Osteoblast (primary cell): ENCODE data around the gene SULF2. TPM values are rescaled to one million over a fixed set of nuclear protein-coding genes. Genes with fewer than 3 reads are reported as not detected.
"Not testable (repeated sequence)": the region's sequence is repeated elsewhere in the genome, so short reads cannot be mapped to it uniquely, and the experiment has no call there.

Experiments used
- DNase-seq: peaks from one replicate; pipeline ENCODE4 v3.0.0; 2011; ENCODE audit warnings: low spot score, mixed read lengths; ENCODE audit not compliant: insufficient read length; ENCODE audit errors: missing footprints
- H2AFZ ChIP-seq: 2 replicates; pipeline ENCODE4 v1.6.0; 2011; ENCODE audit warnings: mild to moderate bottlenecking, low read length
- H3K27ac ChIP-seq: 2 replicates; pipeline ENCODE4 v1.5.1; 2011; ENCODE audit warnings: mild to moderate bottlenecking, low read depth, low read length, moderate library complexity
- H3K27me3 ChIP-seq: 2 replicates; pipeline ENCODE4 v1.6.0; 2012; ENCODE audit warnings: mild to moderate bottlenecking, control low read depth, inconsistent platforms, low read length, moderate library complexity; ENCODE audit not compliant: insufficient read depth
- H3K36me3 ChIP-seq: 2 replicates; pipeline ENCODE4 v1.5.1; 2011; ENCODE audit warnings: mild to moderate bottlenecking, low read length, control low read depth, moderate library complexity; ENCODE audit not compliant: insufficient read depth
- H3K4me1 ChIP-seq: 2 replicates; pipeline ENCODE4 v1.5.1; 2011; ENCODE audit warnings: mild to moderate bottlenecking, low read length, control low read depth, moderate library complexity; ENCODE audit not compliant: insufficient read depth
- H3K4me2 ChIP-seq: 2 replicates; pipeline ENCODE4 v1.6.0; 2011; ENCODE audit warnings: mild to moderate bottlenecking, low read length; ENCODE audit not compliant: insufficient read depth
- H3K4me3 ChIP-seq: fragments of 200-600 bp; sonication (generic); 3 replicates; pipeline ENCODE4 v1.5.1; 2012; ENCODE audit warnings: mild to moderate bottlenecking, low read length, inconsistent platforms; ENCODE audit not compliant: insufficient read depth
- H3K79me2 ChIP-seq: 2 replicates; pipeline ENCODE4 v1.6.0; 2012; ENCODE audit warnings: mild to moderate bottlenecking, low read length, control low read depth, inconsistent platforms; ENCODE audit not compliant: insufficient read depth
- H3K9me3 ChIP-seq: 2 replicates; pipeline ENCODE4 v1.5.1; 2011; ENCODE audit warnings: low read depth, low read length, control low read depth
- H4K20me1 ChIP-seq: 2 replicates; pipeline ENCODE4 v1.6.0; 2012; ENCODE audit warnings: mild to moderate bottlenecking, low read length, control low read depth; ENCODE audit not compliant: insufficient read depth
- CTCF ChIP-seq: IDR thresholded peaks from 2 replicates; pipeline ENCODE4 v1.5.1; 2011; ENCODE audit warnings: mild to moderate bottlenecking, low read depth, low read length, moderate library complexity; ENCODE audit errors: extremely low read depth
- total RNA-seq: library from RNA; depleted of rRNA; stranded (reverse); fragments of >200 nt; gene quantifications from 2 replicates; pipeline ENCODE4 v1.2.3, GENCODE V29; 2012

SULF2 gene
- 102 and 138 TPM in 2 replicates for total RNA-seq

GRCh38 chr20:47785311-47785853, at the start of gene SULF2:
Gene SULF2 (minus strand): TSS chr20:47785481. CDS start chr20:47757363, 28,118 bp downstream.
- Histone ChIP-seq H4K20me1 (peaks cover 3% of the 10 kb centered on the region), H3K4me2 (peak within 1 kb of the TSS; percentile 90), H2AFZ (peak within 1 kb of the TSS; percentile 81), H3K79me2 (no peaks in the 10 kb centered on the region), H3K4me1 (peaks cover 12% of the 10 kb centered on the region), H3K36me3 (no peaks in the 10 kb centered on the region), H3K27me3 (peaks cover 71% of the 10 kb centered on the region), H3K4me3 (peak within 1 kb of the TSS; percentile 65), H3K9me3 (no peaks in the 10 kb centered on the region), H3K27ac (no peak within 1 kb of the TSS)
- no peak for TF ChIP-seq CTCF
- DNase-seq, result no peak

- H3K9me3 ChIP-seq, DNase-seq, H3K79me2 ChIP-seq, H3K27ac ChIP-seq, H4K20me1 ChIP-seq, H3K4me1 ChIP-seq, H3K4me2 ChIP-seq, H2AFZ ChIP-seq, H3K36me3 ChIP-seq, H3K27me3 ChIP-seq, H3K4me3 ChIP-seq: not testable (repeated sequence)
Measured at GRCh38 chr20:47831675-47832074, 46.4 kb upstream of the SULF2 start.

GRCh38 chr20:47826716-47827115, 41.4 kb upstream of the SULF2 start:
- H2AFZ ChIP-seq, DNase-seq, H3K4me2 ChIP-seq, H3K79me2 ChIP-seq, H3K4me3 ChIP-seq, H3K9me3 ChIP-seq, H3K27me3 ChIP-seq, H3K4me1 ChIP-seq, H3K27ac ChIP-seq, H4K20me1 ChIP-seq, H3K36me3 ChIP-seq: not testable (repeated sequence)

GRCh38 chr20:47826006-47826405, 40.7 kb upstream of the SULF2 start:
- H4K20me1 ChIP-seq, H3K4me2 ChIP-seq, DNase-seq, H3K36me3 ChIP-seq, H3K9me3 ChIP-seq, H3K4me3 ChIP-seq, H3K27me3 ChIP-seq, H3K4me1 ChIP-seq, H3K79me2 ChIP-seq, H3K27ac ChIP-seq, H2AFZ ChIP-seq: not testable (repeated sequence)

- no peaks in the 10 kb centered on the region for H3K79me2 ChIP-seq
- H4K20me1 ChIP-seq, result no peaks in the 10 kb centered on the region
- no peak for DNase-seq
- H3K4me3 ChIP-seq, result no peak overlapping the region
- H2AFZ ChIP-seq, result no peak overlapping the region
- no peaks in the 10 kb centered on the region for H3K4me1 ChIP-seq
- peaks cover 4% of the 10 kb centered on the region for H3K27me3 ChIP-seq
- no peak overlapping the region for H3K27ac ChIP-seq
- no peaks in the 10 kb centered on the region for H3K9me3 ChIP-seq
- no peaks in the 10 kb centered on the region for H3K36me3 ChIP-seq
- H3K4me2 ChIP-seq, result no peak overlapping the region
- no peak for TF ChIP-seq CTCF
Measured at GRCh38 chr20:47825011-47825762, 39.9 kb upstream of the SULF2 start.

GRCh38 chr20:47823941-47824340, 38.7 kb upstream of the SULF2 start:
- H3K27ac ChIP-seq, H3K4me3 ChIP-seq, H3K27me3 ChIP-seq, H4K20me1 ChIP-seq, DNase-seq, H3K9me3 ChIP-seq, H3K4me2 ChIP-seq, H2AFZ ChIP-seq, H3K79me2 ChIP-seq, H3K36me3 ChIP-seq, H3K4me1 ChIP-seq: not testable (repeated sequence)
